A673 (cell line): Measurements from ENCODE around the gene LSR. TPM values are rescaled to one million over a fixed set of nuclear protein-coding genes. Genes with fewer than 3 reads are reported as not detected.

ENCODE experiments used
- BruUV-seq: library from RNA; stranded (reverse); fragments of 400-500 nt; replicated peaks from 2 replicates; lab custom pipeline; 2021; lab: Mats Ljungman, UMichigan
- CTCF ChIA-PET: fragments of 300-600 bp; sonication (Branson Sonifier 250); formaldehyde crosslinking; loops from one replicate; lab custom pipeline; 2022; ENCODE audit warnings: antibody characterized with exemption; lab: Charles Lee
- POLR2A ChIA-PET: fragments of 300-600 bp; sonication (Branson Sonifier 250); formaldehyde crosslinking; loops from one replicate; lab custom pipeline; 2022; ENCODE audit warnings: antibody characterized with exemption; ENCODE audit not compliant: low non-redundant PET; lab: Charles Lee
- DNase-seq: peaks from one replicate; pipeline ENCODE4 v3.0.0-alpha.2; 2015; ENCODE audit warnings: low spot score
- H3K27ac ChIP-seq: fragments of 200-600 bp; sonication (generic); 2 replicates; pipeline ENCODE4 v1.5.1; 2016; ENCODE audit warnings: mixed run types, low read depth, mild to moderate bottlenecking, mixed read lengths, antibody characterized with exemption, low read length; ENCODE audit not compliant: poor library complexity, severe bottlenecking
- H3K27me3 ChIP-seq: fragments of 200-600 bp; sonication (generic); replicated peaks from 2 replicates; pipeline ENCODE4 v1.6.1; 2017; ENCODE audit warnings: mixed run types, low read depth, mild to moderate bottlenecking, mixed read lengths, antibody characterized with exemption, low read length; ENCODE audit not compliant: insufficient read depth, poor library complexity
- H3K36me3 ChIP-seq: fragments of 200-600 bp; sonication (generic); 2 replicates; pipeline ENCODE4 v1.6.1; 2016; ENCODE audit warnings: mixed run types, mild to moderate bottlenecking, mixed read lengths, antibody characterized with exemption, low read length; ENCODE audit not compliant: insufficient read depth, poor library complexity, severe bottlenecking
- H3K4me1 ChIP-seq: fragments of 200-600 bp; sonication (generic); 2 replicates; pipeline ENCODE4 v1.6.1; 2017; ENCODE audit warnings: mixed run types, mild to moderate bottlenecking, mixed read lengths, antibody characterized with exemption, low read length; ENCODE audit not compliant: insufficient read depth, poor library complexity, severe bottlenecking
- H3K4me3 ChIP-seq: fragments of 200-600 bp; sonication (generic); 2 replicates; pipeline ENCODE4 v1.5.1; 2016; ENCODE audit warnings: low read depth, mixed run types, mild to moderate bottlenecking, mixed read lengths, low read length; ENCODE audit not compliant: poor library complexity, severe bottlenecking
- H3K9me3 ChIP-seq: fragments of 200-600 bp; sonication (generic); 2 replicates; pipeline ENCODE4 v1.6.1; 2016; ENCODE audit warnings: mixed run types, low read depth, mild to moderate bottlenecking, mixed read lengths, antibody characterized with exemption, low read length; ENCODE audit not compliant: poor library complexity, severe bottlenecking
- EZH2 ChIP-seq: fragments of 200-600 bp; sonication (generic); IDR thresholded peaks from 2 replicates; pipeline ENCODE4 v1.6.1; 2017; ENCODE audit warnings: borderline replicate concordance, low read depth, mild to moderate bottlenecking, mixed read lengths, antibody characterized with exemption, low read length; ENCODE audit not compliant: poor library complexity, severe bottlenecking
- intact Hi-C: fragments of 100-400 bp; cut with micrococcal nuclease; formaldehyde crosslinking; loops from one replicate; pipeline ENCODE4 v1.10.0; 2022; ENCODE audit not compliant: unreplicated experiment
- total RNA-seq: library from RNA; stranded (reverse); gene quantifications from 2 replicates; pipeline ENCODE4 v1.2.3, GENCODE V29; 2021
- TF ChIP-seq, protein P1 (sequence below): fragments of 300-800, 200-600 bp; sonication (generic); conservative IDR thresholded peaks from 2 replicates; pipeline ENCODE4 v1.5.1; 2017; ENCODE audit warnings: low read depth, mild to moderate bottlenecking, antibody characterized with exemption, low read length, moderate library complexity, mixed read lengths

LSR gene
- total RNA-seq, 1 experiment from 2014 or later, result 1.9 TPM

GRCh38 chr19:35241417-35241816 lies 7.4 kb upstream of the LSR start:
- Histone ChIP-seq H3K36me3 (no peaks in the 10 kb centered on the region), H3K9me3 (peaks cover 9% of the 10 kb centered on the region), H3K4me3 (no peak overlapping the region), H3K27me3 (peaks cover 38% of the 10 kb centered on the region), H3K4me1 (no peaks in the 10 kb centered on the region), H3K27ac (no peak overlapping the region)
- CTCF ChIA-PET, result interaction anchor here (0.5 kb wide), 1 partner anchor 27 kb away, joined by 7 read pairs; no protein-coding TSS in a partner anchor
- no TSS peak for BruUV-seq
- POLR2A ChIA-PET, result no interaction called here
- TF ChIP-seq EZH2, result no peak
- TF ChIP-seq, protein P1, sequence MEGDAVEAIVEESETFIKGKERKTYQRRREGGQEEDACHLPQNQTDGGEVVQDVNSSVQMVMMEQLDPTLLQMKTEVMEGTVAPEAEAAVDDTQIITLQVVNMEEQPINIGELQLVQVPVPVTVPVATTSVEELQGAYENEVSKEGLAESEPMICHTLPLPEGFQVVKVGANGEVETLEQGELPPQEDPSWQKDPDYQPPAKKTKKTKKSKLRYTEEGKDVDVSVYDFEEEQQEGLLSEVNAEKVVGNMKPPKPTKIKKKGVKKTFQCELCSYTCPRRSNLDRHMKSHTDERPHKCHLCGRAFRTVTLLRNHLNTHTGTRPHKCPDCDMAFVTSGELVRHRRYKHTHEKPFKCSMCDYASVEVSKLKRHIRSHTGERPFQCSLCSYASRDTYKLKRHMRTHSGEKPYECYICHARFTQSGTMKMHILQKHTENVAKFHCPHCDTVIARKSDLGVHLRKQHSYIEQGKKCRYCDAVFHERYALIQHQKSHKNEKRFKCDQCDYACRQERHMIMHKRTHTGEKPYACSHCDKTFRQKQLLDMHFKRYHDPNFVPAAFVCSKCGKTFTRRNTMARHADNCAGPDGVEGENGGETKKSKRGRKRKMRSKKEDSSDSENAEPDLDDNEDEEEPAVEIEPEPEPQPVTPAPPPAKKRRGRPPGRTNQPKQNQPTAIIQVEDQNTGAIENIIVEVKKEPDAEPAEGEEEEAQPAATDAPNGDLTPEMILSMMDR, result no peak
- DNase-seq, result no peak
- intact Hi-C loops, result loop anchor here (10.0 kb wide), 1 partner anchor 87 kb away; the partner anchor contains the start of gene FXYD5

DNA sequence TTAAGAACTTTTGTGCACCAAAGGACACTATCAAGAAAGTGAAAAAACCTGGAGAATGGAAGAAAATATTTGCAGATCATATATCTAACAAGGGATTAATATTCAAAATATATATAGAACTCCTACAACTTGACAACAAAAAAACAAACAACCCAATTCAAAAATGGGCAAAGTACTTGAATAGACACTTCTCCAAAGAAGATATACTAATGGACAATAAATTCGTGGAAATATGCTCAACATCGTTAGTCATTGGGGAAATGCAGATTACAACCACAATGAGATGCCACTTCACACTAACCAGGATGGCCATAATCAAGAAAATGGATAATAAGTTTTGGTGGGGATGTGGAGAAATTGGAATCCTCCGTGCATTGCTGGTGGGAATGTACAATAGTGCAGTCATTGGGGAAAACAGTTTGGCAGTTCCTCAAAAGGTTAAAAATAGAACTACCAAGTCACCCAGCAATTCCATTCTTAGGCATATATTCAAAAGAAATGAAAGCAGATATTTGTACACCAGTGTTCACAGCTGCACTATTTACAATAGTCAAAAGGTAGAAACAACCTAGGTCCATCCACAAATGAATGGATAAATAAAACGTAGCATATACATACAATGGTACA lies 2.2 kb upstream of the LSR start:
- BruUV-seq, result no TSS peak
- ChIA-PET CTCF (no interaction called here), POLR2A (no interaction called here)
- H3K27me3 ChIP-seq, result peaks cover 74% of the 10 kb centered on the region
- DNase-seq, result no peak
- no peak overlapping the region for H3K4me3 ChIP-seq
- intact Hi-C loops, result loop anchor here (10.0 kb wide), 1 partner anchor 92 kb away; the partner anchor contains the start of gene FXYD5
- no peaks in the 10 kb centered on the region for H3K36me3 ChIP-seq
- H3K27ac ChIP-seq, result no peak overlapping the region
- H3K4me1 ChIP-seq, result no peaks in the 10 kb centered on the region
- H3K9me3 ChIP-seq, result peaks cover 7% of the 10 kb centered on the region
- TF ChIP-seq, protein P1, result no peak

- peaks cover 71% of the 10 kb centered on the region for H3K27me3 ChIP-seq
- peaks cover 3% of the 10 kb centered on the region for H3K9me3 ChIP-seq
- TF ChIP-seq, protein P1, result no peak; the same call in 1 of the 2 replicates
- TF ChIP-seq EZH2, result peak; percentile 43
- ChIA-PET CTCF (no interaction called here), POLR2A (no interaction called here)
- intact Hi-C loops, result loop anchor here (10.0 kb wide), 1 partner anchor 93 kb away; the partner anchor contains the start of gene FXYD5
- DNase-seq, result no peak
- H3K36me3 ChIP-seq, result no peaks in the 10 kb centered on the region
- H3K4me1 ChIP-seq, result no peaks in the 10 kb centered on the region
- peak overlapping the region; percentile 19 for H3K4me3 ChIP-seq
- BruUV-seq, result no TSS peak
- H3K27ac ChIP-seq, result no peak overlapping the region
Observed at GRCh38 chr19:35247526-35248309, 1.1 kb upstream of the LSR start.
